Transverse colon (tissue), 3 donors: ENCODE results near the gene C1orf122.

Experiments
- CTCF ChIP-seq, 5 experiments: fragments of 200-600 bp in 3 of 5; fragments of 450-650 bp in 2 of 5; sonication (generic) in 3 of 5; IDR thresholded peaks; 1 replicate in 2 of 5; 2 replicates in 3 of 5; pipeline ENCODE4 v1.5.1; 2016 to 2017; ENCODE audit warnings: antibody characterized with exemption in 5 of 5, inconsistent platforms in 3 of 5, mild to moderate bottlenecking in 2 of 5, moderate library complexity in 1 of 5
- POLR2A ChIP-seq: fragments of 450-650 bp; IDR thresholded peaks from one replicate; pipeline ENCODE4 v1.6.1; 2016; ENCODE audit warnings: antibody characterized with exemption, mild to moderate bottlenecking, moderate library complexity

GRCh38 chr1:37797750-37798345, 9.7 kb upstream of the C1orf122 start:
- TF ChIP-seq CTCF (IDR thresholded peaks at IDR 0.05) (no peak), POLR2A (no peak)
